ENCODE results near the gene HCFC2.
A peak's percentile ranks its signal among the peaks of the same experiment; 100 is the strongest.

Gene HCFC2

DNA sequence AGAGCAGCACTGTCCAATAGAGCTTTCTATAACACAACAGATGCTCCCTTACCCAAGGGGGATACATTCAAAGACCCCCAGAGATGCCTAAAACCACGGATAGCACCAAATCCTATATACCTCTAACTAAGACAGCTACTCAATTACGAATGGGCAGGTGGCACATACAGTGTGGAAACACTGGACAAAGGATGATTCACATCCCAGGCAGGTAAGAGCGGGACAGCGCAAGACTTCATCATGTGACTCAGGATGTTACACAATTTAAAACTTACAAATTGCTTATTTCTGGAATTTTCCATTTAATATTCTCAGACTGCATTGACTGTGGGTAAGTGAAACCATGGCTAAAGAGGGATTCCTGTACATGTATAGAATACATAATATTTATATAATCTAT is 5.5 kb upstream of the HCFC2 start:
- no peak overlapping the region for H3K27ac ChIP-seq (ENCODE audit: extremely low read depth, low read depth, low read length)
- CTCF ChIA-PET = interaction anchor here (0.9 to 2.7 kb wide), 5 partner anchors 9 to 93 kb away, joined by 4 to 24 read pairs (median 6); partner anchors contain the start of gene TDG
- H3K4me3 ChIP-seq (ENCODE audit: low read depth, low read length) = no peak overlapping the region
- H3K9me3 ChIP-seq (ENCODE audit: control insufficient read depth, insufficient read depth, low read depth, low read length) = no peaks in the 10 kb centered on the region
- POLR2A ChIA-PET = no interaction called here
- H3K36me3 ChIP-seq (ENCODE audit: control insufficient read depth in 2 of 2, insufficient read depth in 1 of 2, low read length in 2 of 2) = no peaks in the 10 kb centered on the region
- no peak for TF ChIP-seq ZNF660 (tag by site-specific recombination; IDR thresholded peaks at IDR 0.05)
- no peak for TF ChIP-seq ZNF354C (tag by site-specific recombination; IDR thresholded peaks at IDR 0.05; ENCODE audit: borderline replicate concordance, low read depth)
- TF ChIP-seq, protein P1, sequence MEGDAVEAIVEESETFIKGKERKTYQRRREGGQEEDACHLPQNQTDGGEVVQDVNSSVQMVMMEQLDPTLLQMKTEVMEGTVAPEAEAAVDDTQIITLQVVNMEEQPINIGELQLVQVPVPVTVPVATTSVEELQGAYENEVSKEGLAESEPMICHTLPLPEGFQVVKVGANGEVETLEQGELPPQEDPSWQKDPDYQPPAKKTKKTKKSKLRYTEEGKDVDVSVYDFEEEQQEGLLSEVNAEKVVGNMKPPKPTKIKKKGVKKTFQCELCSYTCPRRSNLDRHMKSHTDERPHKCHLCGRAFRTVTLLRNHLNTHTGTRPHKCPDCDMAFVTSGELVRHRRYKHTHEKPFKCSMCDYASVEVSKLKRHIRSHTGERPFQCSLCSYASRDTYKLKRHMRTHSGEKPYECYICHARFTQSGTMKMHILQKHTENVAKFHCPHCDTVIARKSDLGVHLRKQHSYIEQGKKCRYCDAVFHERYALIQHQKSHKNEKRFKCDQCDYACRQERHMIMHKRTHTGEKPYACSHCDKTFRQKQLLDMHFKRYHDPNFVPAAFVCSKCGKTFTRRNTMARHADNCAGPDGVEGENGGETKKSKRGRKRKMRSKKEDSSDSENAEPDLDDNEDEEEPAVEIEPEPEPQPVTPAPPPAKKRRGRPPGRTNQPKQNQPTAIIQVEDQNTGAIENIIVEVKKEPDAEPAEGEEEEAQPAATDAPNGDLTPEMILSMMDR (tag by site-specific recombination; IDR thresholded peaks at IDR 0.05) = no peak
- no peak for TF ChIP-seq ZNF292 (tag by site-specific recombination; IDR thresholded peaks at IDR 0.05; ENCODE audit: borderline replicate concordance, low read depth)
- TF ChIP-seq ZNF596 (tag by site-specific recombination; IDR thresholded peaks at IDR 0.05) = no peak
- no peak for TF ChIP-seq ZNF184 (tag by site-specific recombination; IDR thresholded peaks at IDR 0.05)
- TF ChIP-seq, protein P2, sequence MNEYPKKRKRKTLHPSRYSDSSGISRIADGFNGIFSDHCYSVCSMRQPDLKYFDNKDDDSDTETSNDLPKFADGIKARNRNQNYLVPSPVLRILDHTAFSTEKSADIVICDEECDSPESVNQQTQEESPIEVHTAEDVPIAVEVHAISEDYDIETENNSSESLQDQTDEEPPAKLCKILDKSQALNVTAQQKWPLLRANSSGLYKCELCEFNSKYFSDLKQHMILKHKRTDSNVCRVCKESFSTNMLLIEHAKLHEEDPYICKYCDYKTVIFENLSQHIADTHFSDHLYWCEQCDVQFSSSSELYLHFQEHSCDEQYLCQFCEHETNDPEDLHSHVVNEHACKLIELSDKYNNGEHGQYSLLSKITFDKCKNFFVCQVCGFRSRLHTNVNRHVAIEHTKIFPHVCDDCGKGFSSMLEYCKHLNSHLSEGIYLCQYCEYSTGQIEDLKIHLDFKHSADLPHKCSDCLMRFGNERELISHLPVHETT (tag by site-specific recombination; IDR thresholded peaks at IDR 0.05) = no peak
- no peaks in the 10 kb centered on the region for H3K4me1 ChIP-seq (ENCODE audit: control insufficient read depth, insufficient read depth, low read length)

DNA sequence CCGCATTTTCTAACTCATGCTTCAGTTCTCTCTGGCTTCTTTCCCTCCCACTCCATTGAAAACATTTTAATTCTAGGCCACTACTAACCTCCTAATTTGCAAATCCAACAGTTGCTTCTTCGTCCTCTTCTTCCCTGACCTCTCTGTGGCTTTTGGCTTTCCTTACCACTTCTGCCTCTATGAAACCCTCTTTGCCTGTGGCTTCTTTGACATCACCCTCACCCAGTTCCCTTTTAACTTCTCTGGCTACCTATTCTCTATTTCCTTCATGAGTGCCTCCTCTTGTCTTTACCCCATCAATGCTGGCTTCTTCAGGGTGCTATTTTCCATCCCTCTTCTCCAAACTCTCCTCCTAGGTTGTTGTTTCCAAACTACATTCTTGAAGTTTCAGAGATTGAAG is 4.4 kb upstream of the HCFC2 start:
- CTCF ChIA-PET = interaction anchor here (2.7 kb wide), 1 partner anchor 49 kb away, joined by 24 read pairs; no protein-coding TSS in a partner anchor
- Histone ChIP-seq H3K4me1 (ENCODE audit: control insufficient read depth, insufficient read depth, low read length) (no peaks in the 10 kb centered on the region), H3K36me3 (ENCODE audit: control insufficient read depth in 2 of 2, insufficient read depth in 1 of 2, low read length in 2 of 2) (no peaks in the 10 kb centered on the region), H3K27ac (ENCODE audit: extremely low read depth, low read depth, low read length) (no peak overlapping the region), H3K4me3 (ENCODE audit: low read depth, low read length) (no peak overlapping the region), H3K9me3 (ENCODE audit: control insufficient read depth, insufficient read depth, low read depth, low read length) (no peaks in the 10 kb centered on the region)
- POLR2A ChIA-PET = no interaction called here
- TF ChIP-seq ZBTB17 (tag by site-specific recombination; IDR thresholded peaks at IDR 0.05) (no peak), GLIS2 (tag by site-specific recombination; IDR thresholded peaks at IDR 0.05) (no peak), ZXDB (tag by site-specific recombination; IDR thresholded peaks at IDR 0.05) (no peak), ZNF157 (tag by site-specific recombination; IDR thresholded peaks at IDR 0.05) (no peak), ZNF121 (tag by site-specific recombination; IDR thresholded peaks at IDR 0.05) (no peak), ZNF214 (tag by site-specific recombination; IDR thresholded peaks at IDR 0.05; ENCODE audit: borderline replicate concordance) (no peak)
- TF ChIP-seq, protein P3, sequence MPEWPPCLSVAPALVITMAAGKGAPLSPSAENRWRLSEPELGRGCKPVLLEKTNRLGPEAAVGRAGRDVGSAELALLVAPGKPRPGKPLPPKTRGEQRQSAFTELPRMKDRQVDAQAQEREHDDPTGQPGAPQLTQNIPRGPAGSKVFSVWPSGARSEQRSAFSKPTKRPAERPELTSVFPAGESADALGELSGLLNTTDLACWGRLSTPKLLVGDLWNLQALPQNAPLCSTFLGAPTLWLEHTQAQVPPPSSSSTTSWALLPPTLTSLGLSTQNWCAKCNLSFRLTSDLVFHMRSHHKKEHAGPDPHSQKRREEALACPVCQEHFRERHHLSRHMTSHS (tag by site-specific recombination; IDR thresholded peaks at IDR 0.05) = no peak
- TF ChIP-seq, protein P4, sequence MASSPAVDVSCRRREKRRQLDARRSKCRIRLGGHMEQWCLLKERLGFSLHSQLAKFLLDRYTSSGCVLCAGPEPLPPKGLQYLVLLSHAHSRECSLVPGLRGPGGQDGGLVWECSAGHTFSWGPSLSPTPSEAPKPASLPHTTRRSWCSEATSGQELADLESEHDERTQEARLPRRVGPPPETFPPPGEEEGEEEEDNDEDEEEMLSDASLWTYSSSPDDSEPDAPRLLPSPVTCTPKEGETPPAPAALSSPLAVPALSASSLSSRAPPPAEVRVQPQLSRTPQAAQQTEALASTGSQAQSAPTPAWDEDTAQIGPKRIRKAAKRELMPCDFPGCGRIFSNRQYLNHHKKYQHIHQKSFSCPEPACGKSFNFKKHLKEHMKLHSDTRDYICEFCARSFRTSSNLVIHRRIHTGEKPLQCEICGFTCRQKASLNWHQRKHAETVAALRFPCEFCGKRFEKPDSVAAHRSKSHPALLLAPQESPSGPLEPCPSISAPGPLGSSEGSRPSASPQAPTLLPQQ (tag by site-specific recombination; IDR thresholded peaks at IDR 0.05) = no peak

DNA sequence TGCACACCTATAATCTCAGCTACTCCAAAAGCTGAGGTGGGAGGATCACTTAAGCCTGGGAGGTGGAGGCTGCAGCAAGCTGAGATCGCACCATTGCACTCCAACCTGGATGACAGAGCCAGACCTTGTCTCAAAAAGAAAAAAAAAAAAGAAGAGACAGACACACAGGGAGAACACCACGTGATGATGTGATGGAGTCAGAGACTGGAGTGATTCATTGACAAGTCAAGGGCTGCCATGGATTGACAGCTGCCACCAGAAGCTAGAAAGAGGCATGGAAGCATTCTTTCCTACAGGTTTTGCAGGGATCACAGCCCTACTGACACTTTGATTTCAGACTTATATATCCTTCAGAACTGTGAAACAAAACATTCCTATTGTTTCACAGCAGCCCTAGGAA is 3.5 kb upstream of the HCFC2 start:
- TF ChIP-seq, protein P5, sequence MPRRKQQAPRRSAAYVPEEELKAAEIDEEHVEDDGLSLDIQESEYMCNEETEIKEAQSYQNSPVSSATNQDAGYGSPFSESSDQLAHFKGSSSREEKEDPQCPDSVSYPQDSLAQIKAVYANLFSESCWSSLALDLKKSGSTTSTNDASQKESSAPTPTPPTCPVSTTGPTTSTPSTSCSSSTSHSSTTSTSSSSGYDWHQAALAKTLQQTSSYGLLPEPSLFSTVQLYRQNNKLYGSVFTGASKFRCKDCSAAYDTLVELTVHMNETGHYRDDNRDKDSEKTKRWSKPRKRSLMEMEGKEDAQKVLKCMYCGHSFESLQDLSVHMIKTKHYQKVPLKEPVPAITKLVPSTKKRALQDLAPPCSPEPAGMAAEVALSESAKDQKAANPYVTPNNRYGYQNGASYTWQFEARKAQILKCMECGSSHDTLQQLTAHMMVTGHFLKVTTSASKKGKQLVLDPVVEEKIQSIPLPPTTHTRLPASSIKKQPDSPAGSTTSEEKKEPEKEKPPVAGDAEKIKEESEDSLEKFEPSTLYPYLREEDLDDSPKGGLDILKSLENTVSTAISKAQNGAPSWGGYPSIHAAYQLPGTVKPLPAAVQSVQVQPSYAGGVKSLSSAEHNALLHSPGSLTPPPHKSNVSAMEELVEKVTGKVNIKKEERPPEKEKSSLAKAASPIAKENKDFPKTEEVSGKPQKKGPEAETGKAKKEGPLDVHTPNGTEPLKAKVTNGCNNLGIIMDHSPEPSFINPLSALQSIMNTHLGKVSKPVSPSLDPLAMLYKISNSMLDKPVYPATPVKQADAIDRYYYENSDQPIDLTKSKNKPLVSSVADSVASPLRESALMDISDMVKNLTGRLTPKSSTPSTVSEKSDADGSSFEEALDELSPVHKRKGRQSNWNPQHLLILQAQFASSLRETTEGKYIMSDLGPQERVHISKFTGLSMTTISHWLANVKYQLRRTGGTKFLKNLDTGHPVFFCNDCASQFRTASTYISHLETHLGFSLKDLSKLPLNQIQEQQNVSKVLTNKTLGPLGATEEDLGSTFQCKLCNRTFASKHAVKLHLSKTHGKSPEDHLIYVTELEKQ (tag by site-specific recombination; IDR thresholded peaks at IDR 0.05; ENCODE audit: borderline replicate concordance) = peak; percentile 96; the same call in 1 of the 2 replicates
- TF ChIP-seq ZBTB17 (tag by site-specific recombination; IDR thresholded peaks at IDR 0.05) (0 out of 2 replicates have a peak, but pooled peaks have one; percentile 18), ZNF202 (tag by site-specific recombination; IDR thresholded peaks at IDR 0.05; ENCODE audit: borderline replicate concordance) (no peak)
- Histone ChIP-seq H3K4me3 (ENCODE audit: low read depth, low read length) (no peak overlapping the region), H3K36me3 (ENCODE audit: control insufficient read depth in 2 of 2, insufficient read depth in 1 of 2, low read length in 2 of 2) (no peaks in the 10 kb centered on the region), H3K4me1 (ENCODE audit: control insufficient read depth, insufficient read depth, low read length) (peaks cover 3% of the 10 kb centered on the region; the same call in 1 of the 2 replicates), H3K9me3 (ENCODE audit: control insufficient read depth, insufficient read depth, low read depth, low read length) (no peaks in the 10 kb centered on the region), H3K27ac (ENCODE audit: extremely low read depth, low read depth, low read length) (no peak overlapping the region)
- POLR2A ChIA-PET = interaction anchor here (0.7 kb wide), 1 partner anchor 94 kb away, joined by 3 read pairs; no protein-coding TSS in a partner anchor
- CTCF ChIA-PET = no interaction called here
